NCI-H2171 treated with DMSO at 0.1 percent for 48 hours (cell line): ENCODE data around the gene PKN1.
"Not testable (repeated sequence)": the region's sequence is repeated elsewhere in the genome, so short reads cannot be mapped to it uniquely, and the experiment has no call there.

ENCODE experiments used
- DNase-seq: peaks from one replicate; lab custom pipeline; 2025; lab: John Stamatoyannopoulos, UW

PKN1 gene

DNA sequence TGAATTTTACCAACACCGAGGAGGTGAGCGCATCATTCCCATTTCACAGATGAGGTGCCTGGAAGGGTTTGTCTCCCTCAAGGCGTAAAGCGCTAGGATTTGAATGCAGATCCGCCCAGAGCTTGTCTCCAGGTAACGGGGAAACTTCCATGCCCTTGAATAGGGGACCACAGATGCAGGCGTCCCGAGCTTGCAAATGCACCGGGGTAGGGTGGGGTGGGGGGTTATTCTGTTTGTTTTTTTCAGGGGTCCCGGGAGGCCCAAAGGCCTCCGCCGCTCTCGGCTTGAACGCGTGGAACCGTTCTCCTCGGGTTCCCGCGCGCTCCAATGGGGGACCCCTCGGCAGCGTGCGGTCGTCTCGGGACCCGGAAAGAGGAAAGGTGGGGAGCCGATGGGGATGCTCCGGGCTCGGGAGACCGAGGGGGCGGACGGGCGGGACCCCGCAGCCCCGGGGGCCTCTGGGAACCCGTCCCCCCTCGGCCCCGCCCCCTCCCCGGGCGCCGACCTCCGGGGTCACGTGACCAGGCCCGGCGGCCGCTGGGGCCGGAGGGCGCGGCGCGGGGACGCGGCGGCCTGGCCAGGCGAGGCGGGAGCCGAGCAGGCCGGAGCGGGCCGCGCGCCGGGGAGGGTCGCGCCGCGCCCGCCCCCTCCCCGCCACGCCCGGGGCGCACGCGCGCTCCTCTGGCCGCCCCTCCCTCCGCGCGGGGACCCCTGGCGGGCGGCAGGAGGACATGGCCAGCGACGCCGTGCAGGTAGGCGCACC is at the start of gene PKN1:
Gene PKN1, plus strand, starts transcription at position 516 of the 763 bp plus-strand sequence. Its CDS starts 216 bp downstream, at position 732.
- peak; percentile 51 for DNase-seq

DNA sequence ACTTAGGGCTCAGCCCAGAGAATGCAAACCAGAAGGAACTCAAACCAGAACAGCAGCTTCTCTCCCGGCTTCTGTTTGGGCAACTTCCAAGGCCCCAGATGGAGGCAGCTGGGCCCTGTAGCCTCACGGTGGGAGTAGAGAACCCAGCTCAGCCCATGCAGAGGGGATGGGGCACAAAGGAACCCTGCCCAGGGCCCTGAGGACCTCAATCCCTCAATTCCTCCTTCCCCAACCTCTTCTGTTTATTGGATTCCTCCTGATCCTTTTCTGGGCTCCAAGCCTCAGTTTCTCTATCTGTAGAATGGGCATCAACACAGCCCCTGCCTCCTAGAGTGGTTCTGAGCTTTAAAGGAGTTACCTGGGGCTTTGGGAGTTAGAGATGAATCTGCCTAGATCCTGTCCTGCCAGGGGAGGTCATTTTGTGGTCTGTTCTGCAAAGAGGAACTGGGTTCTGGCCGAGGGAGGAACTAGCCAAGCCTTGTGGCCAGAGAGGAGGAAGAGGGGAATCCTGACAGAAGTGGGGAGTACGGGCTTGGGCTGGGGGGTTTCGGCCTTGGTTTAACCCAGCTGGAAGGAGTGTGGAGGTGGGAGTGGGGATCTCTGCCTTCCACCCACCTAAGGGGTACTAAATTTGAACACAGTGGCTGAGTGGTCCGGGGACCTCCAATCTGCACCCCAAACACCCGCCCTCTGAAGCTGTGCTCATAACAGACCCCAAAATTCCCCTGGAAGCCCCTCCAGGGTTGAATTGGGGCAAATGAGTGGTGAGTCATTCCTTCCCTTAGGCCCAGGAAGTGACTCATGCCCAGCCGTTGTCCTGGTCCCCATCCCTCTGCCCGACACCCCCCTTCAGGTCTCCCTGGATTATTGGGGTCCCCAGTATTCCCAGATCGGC is 49.2 kb upstream of the PKN1 start:
- no peak for DNase-seq

DNA sequence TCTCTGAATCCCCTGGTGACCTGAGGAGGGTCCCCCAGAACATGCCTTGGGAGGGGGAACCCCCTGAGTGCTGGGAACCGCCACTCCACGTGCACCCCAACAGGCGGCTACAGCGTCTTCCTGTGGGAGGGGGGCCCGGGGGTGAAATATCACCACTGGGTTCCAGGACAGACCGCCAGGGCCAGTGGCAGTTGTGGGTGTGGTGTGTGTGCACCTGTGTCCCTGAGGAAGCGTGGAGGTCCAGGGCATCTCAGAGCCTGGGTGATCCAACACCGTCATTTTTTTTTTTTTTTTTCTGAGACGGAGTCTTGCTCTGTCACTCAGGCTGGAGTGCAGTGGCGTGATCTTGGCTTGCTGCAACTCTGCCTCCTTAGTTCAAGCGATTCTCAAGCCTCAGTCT is 47.6 kb upstream of the PKN1 start:
- DNase-seq = no peak

DNA sequence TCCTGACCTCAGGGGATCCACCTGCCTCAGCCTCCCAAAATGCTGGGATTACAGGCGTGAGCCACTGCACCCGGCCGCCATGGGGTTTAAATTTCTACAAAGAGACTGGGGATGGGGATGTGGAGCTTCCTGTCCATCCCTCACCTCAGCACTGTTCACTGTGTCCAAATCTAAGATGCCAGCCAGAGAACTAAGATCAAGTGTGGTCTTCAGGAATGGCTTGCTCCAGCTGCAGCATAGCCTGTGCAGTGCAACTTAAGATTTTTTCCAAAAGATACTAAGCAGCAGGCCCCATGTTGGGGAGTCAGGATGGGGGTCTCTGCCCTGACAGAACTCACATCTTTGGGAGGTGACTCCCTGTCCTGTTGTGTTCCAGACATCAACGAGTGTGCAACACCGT is 42.6 kb upstream of the PKN1 start:
- DNase-seq = no peak

GRCh38 chr19:14391156-14391821 is 41.8 kb upstream of the PKN1 start:
- no peak for DNase-seq

DNA sequence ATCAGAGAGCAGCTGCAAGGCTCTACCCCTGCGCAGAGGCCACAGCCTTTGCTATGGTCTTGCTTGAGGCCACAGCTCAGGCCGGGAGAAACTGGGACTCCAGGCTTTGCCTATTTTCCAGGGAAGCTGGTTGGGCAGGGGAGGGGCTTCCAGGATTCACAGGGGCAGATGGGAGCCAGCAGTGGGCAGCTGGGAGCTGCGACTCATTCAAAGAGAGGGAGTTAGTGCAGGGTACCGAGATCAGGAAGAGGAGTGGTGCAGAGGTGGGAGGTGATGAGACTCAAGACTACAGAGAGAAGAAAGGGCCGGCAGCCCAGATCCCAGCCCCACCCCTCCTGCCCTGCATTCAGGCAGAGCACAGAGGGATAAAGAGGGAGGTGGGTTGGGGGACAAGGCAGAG is 39.8 kb upstream of the PKN1 start:
- DNase-seq = no peak

- DNase-seq = no peak
Measured at GRCh38 chr19:14394167-14394566, 38.9 kb upstream of the PKN1 start.

- no peak for DNase-seq
Measured at GRCh38 chr19:14395262-14395661, 37.8 kb upstream of the PKN1 start.

GRCh38 chr19:14395710-14396336 is 37.3 kb upstream of the PKN1 start:
- DNase-seq = no peak

DNA sequence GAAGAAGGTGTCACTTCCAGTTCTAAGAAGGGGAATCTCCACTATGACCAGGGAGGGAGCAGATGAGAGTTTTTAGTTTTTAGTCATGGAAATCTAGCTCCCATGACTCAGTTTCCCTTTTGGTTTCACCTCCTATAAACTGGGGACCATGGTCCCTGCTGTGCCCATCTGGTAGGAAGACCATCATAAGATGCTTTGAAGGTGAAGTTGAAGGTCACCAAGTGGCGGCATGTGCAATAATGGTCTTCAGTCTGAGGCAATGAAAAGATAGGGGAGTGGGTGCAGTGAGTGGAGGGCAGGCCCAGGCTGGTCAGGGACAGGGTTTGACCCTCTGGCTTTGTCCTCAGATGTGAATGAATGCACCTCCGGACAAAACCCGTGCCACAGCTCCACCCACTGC is 36.4 kb upstream of the PKN1 start:
- not testable (repeated sequence) for DNase-seq

DNA sequence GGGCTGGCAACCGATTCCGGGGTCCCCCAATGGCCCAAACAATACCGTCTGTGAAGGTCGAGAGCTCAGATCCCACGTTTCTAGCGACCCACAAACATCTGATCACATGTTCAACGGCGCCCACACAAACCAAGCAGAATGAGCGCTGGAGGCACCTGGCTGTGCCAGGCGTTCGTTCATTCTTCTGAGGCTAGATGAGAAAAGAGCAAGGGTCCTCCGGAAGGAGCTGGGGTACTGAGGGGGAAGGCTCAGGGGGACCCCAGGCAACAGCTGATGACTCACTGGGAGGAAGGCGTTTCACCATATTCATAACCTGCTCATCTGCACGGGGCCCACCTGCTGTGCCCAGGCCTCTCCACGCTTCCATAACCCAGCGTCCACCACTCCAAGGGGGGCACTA is 35.9 kb upstream of the PKN1 start:
- DNase-seq = not testable (repeated sequence)

DNA sequence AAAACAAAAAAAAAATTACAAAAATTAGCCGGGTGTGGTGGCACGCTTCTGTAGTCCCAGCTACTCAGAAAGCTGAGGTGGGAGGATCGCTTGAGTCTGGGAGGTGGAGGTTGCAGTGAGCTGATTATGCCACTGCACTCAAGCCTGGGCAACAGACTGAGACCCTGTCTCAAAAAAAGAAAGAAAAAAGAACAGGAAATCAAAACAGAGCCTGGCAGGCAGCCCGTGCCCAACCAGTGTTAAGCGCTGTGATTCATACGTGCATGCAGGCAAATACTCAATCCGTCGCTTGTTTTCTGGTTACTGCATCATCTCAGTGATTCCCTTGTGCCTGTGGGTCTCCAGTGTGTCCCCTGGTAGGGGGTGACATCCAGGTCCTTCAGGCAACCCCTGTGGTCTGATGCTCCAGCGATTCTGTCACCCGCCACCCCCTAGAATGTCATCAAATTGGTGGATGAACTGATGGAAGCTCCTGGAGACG is 32.1 kb upstream of the PKN1 start:
- DNase-seq = no peak

DNA sequence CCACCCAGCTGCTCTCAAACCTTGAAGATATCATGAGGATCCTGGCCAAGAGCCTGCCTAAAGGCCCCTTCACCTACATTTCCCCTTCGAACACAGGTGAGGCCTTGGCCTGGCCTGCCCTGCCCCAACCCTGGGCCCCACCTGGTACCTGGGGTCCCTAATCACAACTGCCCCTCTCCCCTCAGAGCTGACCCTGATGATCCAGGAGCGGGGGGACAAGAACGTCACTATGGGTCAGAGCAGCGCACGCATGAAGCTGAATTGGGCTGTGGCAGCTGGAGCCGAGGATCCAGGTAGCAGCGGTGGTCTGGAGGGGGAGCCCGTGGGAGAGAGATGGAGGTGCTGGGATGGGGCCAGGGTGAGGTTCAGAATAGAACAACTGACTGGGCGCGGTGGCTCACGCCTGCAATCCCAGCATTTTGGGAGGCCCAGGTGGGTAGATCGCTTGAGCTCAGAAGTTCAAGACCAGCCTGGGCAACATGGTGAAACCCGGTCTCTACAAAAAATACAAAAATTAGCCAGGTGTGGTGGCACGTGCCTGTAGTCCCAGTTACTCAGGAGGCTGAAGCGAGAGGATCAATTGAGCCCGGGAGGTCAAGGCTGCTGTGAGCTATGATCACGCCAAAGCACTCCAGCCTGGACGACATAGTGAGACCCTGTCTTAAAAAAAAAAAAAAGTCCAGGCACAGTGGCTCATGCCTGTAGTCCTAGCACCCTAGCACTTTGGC is 31.5 kb upstream of the PKN1 start:
- no peak for DNase-seq

- DNase-seq = no peak
Measured at GRCh38 chr19:14402332-14403144, 30.6 kb upstream of the PKN1 start.

- not testable (repeated sequence) for DNase-seq
Measured at GRCh38 chr19:14403145-14403930, 29.8 kb upstream of the PKN1 start.

GRCh38 chr19:14404312-14404711 is 28.8 kb upstream of the PKN1 start:
- DNase-seq = peak; percentile 20

GRCh38 chr19:14405380-14405757 is 27.7 kb upstream of the PKN1 start:
- DNase-seq = no peak

DNA sequence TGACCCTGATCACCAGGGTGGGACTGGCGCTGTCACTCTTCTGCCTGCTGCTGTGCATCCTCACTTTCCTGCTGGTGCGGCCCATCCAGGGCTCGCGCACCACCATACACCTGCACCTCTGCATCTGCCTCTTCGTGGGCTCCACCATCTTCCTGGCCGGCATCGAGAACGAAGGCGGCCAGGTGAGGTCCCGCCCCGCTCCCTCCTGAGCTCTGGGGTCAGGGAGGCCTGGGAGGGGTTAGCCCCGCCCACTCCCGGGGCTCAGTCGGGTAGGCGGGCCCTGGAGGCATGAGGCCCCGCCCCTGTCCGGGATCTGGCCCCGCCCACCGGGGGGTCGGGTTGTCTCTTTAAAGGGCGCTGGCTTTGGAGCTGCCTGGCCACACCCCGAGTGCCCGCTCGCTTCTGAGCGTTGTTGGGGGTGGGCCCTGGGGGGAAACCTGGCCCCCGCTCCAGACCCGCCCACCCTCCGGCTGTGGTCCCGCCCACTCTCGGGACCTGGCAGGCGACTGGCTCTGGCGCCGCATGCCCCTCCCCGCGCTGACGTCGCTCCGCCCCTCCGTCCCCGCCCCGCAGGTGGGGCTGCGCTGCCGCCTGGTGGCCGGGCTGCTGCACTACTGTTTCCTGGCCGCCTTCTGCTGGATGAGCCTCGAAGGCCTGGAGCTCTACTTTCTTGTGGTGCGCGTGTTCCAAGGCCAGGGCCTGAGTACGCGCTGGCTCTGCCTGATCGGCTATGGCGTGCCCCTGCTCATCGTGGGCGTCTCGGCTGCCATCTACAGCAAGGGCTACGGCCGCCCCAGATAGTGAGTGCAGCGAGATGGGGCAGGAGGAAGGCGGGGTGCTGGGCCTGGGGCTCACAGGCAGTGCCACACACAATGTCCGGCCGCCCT is 27.1 kb upstream of the PKN1 start:
- peak; percentile 79 for DNase-seq
